ENCODE results near the gene RTN4RL1.

RTN4RL1 gene

GRCh38 chr17:1937461-1937860, 87.7 kb downstream of the RTN4RL1 start:
- no peak for DNase-seq (ENCODE audit: low read depth)
- no peak overlapping the region for H3K4me3 ChIP-seq (ENCODE audit: control insufficient read depth, low read depth, low read length)
- TF ChIP-seq CTCF (conservative IDR thresholded peaks at IDR 0.05; ENCODE audit: control insufficient read depth, insufficient read depth, low read depth, low read length) = no peak

DNA sequence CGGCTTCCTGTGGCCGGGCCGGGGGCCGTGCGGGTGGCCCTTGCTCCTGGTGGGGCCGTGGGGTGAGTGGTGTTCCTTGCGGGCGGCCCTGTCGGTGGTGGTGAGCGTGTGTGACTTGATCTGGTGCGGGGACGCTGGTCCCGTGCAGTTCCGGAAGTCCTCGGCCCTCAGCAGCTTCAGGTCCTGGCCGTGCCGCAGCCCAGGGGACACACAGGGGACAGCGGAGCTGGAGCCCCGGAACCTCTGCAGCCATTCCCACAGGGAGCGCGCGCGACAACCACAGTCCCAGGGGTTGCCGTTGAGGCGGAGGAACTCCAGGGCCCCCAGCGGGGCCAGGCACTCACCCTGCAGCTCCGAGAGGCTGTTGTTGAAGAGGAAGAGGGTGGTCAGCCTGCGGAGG, 88.4 kb downstream of the RTN4RL1 start:
- TF ChIP-seq CTCF (conservative IDR thresholded peaks at IDR 0.05; ENCODE audit: control insufficient read depth, insufficient read depth, low read depth, low read length) = no peak
- no peak for DNase-seq (ENCODE audit: low read depth)
- no peak overlapping the region for H3K4me3 ChIP-seq (ENCODE audit: control insufficient read depth, low read depth, low read length)

- H3K4me3 ChIP-seq (ENCODE audit: control insufficient read depth, low read depth, low read length) = no peak overlapping the region
- DNase-seq (ENCODE audit: low read depth) = no peak
- TF ChIP-seq CTCF (conservative IDR thresholded peaks at IDR 0.05; ENCODE audit: control insufficient read depth, insufficient read depth, low read depth, low read length) = no peak
These were observed 90.2 kb downstream of the RTN4RL1 start for GRCh38 chr17:1934901-1935300.

- no peak overlapping the region for H3K4me3 ChIP-seq (ENCODE audit: control insufficient read depth, low read depth, low read length)
- DNase-seq (ENCODE audit: low read depth) = no peak
- no peak for TF ChIP-seq CTCF (conservative IDR thresholded peaks at IDR 0.05; ENCODE audit: control insufficient read depth, insufficient read depth, low read depth, low read length)
These were observed 91.0 kb downstream of the RTN4RL1 start for GRCh38 chr17:1933875-1934715.

DNA sequence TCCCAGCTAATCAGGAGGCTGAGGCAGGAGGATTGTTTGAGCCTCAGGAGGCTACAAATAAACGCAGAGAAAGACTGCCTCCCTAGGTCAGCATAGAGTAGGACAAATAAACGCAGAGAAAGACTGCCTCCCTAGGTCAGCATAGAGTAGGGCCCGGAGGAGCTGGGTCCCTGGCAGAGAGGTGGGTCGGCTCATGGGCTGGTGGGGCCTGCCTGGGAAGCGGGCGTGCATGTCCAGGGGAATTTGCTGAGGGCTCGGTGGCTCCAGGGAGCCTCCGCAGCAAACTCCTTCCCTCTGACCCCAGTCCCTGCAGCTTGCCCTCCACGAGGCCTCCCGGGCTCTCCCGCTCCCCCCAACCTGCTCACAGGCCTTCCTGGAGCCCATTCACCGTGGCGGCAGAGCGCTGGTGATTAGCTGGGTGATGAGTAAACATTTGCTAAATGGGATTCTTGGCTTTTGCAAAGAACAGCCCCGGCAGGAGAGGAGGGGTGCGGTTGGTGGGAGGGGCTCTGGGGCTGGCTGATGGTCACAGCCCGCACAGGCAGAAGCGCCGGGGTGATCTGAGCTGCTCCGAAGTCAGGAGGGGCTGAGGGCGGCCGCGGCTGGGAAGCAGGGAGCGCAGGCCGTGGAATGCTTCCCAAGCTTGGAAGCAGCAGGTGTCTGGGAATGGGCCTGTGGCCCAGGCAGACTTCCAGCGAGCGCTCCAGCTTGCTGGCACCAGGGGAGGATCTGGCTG, 93.1 kb downstream of the RTN4RL1 start:
- peak; percentile 23 for DNase-seq (ENCODE audit: low read depth)
- H3K4me3 ChIP-seq (ENCODE audit: control insufficient read depth, low read depth, low read length) = no peak overlapping the region
- TF ChIP-seq CTCF (conservative IDR thresholded peaks at IDR 0.05; ENCODE audit: control insufficient read depth, insufficient read depth, low read depth, low read length) = no peak

DNA sequence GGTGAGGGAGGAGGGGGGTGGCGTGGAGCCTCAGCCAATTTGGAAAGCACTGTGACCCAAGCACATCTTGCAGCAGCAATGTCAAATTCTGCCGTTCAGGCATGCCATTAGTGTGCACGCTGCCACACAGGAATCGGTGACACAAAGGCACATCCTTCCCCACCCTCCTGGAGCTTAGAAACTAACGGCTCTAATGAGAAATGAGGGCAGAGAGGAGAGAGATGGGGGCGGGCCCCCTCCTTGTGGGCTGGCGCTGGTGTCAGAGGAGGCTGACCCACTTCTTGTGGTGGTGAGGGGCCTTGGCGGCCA, 94.8 kb downstream of the RTN4RL1 start:
- TF ChIP-seq CTCF (conservative IDR thresholded peaks at IDR 0.05; ENCODE audit: control insufficient read depth, insufficient read depth, low read depth, low read length) = no peak
- no peak for DNase-seq (ENCODE audit: low read depth)
- H3K4me3 ChIP-seq (ENCODE audit: control insufficient read depth, low read depth, low read length) = no peak overlapping the region

All from fibroblast of mammary gland (primary cell).